ENCODE results near the gene ATAD3B.
"Not testable (repeated sequence)": the region's sequence is repeated elsewhere in the genome, so short reads cannot be mapped to it uniquely, and the experiment has no call there.

ATAD3B gene

DNA sequence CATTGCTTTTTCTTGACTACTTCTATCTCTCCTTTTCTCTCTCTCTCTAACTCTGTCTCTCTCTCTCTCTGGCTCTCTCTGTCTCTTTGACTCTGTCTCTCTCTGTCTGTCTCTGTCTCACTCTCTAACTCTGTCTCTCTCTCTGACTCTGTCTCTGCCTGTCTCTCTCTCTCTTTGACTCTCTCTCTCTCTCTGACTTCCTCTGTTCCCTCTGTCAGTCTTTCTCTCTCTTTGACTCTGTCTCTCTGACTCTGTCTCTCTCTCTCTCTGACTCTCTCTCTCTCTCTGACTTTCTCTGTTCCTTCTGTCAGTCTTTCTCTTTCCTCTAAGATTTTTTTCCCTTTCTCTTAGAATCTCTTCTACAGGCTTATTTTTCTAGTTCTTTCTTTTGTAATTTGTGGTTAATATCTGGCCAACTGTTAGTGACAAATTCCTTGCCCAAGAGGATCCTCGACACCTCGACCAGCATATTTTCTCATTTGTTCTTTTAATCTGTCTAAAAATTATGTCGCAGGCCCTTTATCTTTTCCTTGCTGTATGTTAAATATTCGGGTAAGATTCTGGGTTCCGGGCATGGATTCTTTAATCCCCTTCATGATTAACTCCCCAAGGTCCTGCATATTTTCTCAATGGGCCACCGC lies 22.3 kb upstream of the ATAD3B start, which contains the start of gene ATAD3C:
Gene ATAD3C, plus strand, starts transcription at position 591 of the 641 bp plus-strand sequence. CDS start 995 bp downstream, outside the sequence.
- intact Hi-C loops (cut with DNase I), result no loop called here
- DNase-seq, result no peak

DNA sequence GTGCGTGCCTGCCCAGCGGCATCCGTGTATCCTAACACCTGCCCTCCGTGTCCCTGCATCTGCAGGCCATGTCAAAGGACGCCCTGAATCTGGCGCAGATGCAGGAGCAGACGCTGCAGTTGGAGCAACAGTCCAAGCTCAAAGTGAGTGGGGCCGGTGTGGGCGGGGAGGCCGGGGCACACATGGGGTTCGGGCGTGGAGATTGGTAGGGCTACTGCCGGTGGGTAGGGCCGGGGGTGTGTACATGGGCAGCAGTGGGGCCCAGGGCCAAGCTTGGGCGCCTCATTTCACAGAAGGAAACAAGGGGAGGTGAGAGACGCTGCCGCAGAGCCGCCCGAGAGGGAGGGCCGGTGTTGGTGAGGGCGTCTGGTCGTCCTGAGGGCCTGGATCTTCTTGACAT lies 20.9 kb upstream of the ATAD3B start:
- DNase-seq; intact Hi-C loops (cut with DNase I): not testable (repeated sequence)

DNA sequence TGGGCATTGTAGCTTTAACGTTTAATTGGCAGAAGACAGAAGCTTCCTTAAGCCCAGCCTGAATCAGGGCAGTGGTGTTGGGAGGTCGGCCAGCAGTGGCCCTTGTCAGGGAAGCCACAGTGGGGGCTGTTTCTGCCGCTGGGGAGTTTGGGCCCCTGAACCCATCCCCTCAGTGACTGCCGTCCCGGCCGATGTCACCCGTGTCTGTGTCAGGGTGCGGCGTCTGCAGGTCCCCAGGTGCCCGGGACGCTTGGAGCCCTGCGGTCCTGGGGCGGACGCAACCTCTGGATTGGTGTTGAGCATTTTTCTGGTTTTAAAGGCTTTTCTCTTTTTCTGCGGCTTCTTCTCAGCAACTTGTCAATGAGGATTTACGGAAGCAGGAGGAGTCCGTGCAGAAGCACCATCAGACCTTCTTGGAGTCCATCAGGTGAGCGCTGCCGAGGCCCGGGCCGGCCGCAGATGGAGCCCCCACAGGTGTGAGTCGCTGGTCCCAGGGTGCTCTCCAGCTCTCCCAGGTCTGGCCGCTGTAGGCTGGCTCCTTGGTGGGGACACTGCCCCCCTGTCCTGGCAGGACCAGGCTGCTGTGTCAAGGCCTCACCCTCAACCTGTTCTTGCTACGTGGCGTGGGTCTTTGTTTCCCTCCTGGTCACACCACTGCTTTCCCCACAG lies 19.7 kb upstream of the ATAD3B start:
- intact Hi-C loops (cut with DNase I), result no loop called here

DNA sequence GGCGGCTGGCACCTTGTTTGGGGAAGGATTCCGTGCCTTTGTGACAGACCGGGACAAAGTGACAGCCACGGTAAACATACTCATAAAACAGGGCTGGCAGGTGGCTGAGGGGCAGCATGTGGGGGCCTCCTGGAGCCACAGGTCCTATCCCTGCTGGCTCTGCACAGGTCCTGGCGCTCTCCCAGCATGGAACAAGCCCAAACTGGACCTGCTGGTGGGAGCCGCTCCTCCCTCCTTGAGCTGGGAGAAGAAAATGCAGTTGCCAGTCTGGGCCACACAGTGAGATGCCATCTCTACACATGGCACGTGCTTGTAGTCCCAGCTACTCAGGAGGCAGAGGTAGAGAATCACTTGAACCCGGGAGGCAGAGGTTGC lies 19.2 kb upstream of the ATAD3B start:
- DNase-seq; intact Hi-C loops (cut with DNase I): not testable (repeated sequence)

More for the DNA sequence above, 19.7 kb upstream of the ATAD3B start:
- peak in 2 of 10 donors; percentile 78 to 84 for DNase-seq

DNA sequence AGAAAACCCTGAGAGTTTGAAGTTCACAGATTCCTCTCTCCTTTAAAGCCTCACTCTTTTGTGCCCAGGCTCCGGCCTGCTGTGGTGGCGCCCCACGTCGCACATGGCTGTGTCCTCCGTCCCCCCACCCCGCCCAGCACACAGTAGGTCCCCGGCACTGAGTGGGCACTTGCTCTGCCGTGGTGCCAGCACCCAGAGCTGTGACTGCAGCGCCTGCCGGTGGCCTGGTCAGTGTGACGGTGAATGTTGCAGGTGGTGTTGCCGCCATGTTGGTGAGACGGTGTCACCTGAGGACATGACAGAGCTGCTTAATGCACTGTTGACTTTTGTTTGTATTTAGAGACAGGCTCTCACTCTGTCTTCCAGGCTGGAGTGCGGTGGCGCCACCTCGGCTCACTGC lies 18.7 kb upstream of the ATAD3B start:
- DNase-seq, result no peak
- intact Hi-C loops (cut with DNase I), result no loop called here

DNA sequence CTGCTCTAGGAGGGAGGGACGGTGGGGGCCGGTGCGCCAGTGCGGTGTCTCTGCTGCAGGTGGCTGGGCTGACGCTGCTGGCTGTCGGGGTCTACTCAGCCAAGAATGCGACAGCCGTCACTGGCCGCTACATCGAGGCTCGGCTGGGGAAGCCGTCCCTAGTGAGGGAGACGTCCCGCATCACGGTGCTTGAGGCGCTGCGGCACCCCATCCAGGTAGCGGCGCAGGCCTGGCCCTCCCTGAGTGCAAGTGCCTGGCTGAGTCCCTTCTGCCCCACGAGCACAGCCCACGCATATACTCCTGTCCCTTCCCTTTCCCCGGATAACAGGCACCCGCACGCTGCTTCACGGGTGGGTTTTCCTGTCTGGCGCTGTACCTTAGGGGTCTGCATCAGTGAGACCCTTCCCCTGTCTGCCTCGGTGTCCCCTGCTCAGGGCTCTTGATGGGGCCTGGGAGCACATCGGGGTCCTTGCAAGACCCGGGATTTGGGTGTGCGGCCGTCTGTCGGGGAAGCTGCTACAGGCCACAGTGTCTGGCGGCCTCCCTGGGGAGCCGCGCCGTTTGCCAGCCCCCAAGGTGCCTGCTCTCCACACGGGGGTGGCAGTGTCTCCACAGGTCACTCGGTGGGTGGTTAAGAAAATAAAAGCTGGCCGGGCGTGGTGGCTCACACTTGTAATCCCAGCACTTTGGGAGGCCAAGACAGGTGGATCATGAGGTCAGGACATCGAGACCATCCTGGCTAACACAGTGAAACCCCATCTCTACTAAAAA lies 17.1 kb upstream of the ATAD3B start:
- DNase-seq, result peak in 1 of 10 donors; percentile 77
- intact Hi-C loops (cut with DNase I), result not testable (repeated sequence)

DNA sequence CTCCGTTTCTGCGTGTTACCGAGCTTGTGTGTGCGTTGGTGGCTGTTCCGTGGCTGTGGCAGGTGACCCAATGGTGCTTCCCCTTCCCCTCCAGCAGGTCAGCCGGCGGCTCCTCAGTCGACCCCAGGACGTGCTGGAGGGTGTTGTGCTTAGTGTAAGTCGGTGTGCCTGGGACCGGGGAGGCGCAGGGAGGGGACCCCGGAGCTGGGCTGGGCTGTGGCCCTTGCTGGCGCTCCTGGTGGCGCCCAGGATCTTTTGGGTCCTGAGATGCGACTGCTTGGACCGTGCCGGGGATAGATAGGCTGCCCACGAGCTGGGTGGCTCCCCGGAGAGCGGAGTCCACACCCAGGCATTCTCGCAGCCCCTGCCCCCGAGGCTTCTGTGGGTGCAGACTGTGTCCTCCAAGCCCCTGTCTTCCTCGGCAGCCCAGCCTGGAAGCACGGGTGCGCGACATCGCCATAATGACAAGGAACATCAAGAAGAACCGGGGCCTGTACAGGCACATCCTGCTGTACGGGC lies 16.1 kb upstream of the ATAD3B start:
- DNase-seq, result peak in 1 of 10 donors; percentile 74
- intact Hi-C loops (cut with DNase I), result no loop called here

DNA sequence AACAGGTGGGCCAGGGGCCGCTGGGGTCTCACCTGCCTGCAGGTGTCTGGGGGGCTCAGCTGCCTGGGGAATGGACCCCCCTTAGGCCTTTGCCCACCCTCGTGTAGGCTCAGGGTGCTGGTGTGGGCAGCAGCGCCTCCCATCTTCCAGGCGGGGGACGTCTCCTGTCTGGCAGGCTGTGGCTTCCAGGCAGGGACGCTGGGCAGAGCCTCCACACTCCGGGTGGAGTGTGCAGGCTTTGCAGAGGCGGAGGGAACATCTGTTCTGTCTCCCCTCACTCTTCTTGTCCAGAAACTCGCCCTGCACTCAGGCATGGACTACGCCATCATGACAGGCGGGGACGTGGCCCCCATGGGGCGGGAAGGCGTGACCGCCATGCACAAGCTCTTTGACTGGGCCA lies 15.6 kb upstream of the ATAD3B start:
- intact Hi-C loops (cut with DNase I); DNase-seq: not testable (repeated sequence)

DNA sequence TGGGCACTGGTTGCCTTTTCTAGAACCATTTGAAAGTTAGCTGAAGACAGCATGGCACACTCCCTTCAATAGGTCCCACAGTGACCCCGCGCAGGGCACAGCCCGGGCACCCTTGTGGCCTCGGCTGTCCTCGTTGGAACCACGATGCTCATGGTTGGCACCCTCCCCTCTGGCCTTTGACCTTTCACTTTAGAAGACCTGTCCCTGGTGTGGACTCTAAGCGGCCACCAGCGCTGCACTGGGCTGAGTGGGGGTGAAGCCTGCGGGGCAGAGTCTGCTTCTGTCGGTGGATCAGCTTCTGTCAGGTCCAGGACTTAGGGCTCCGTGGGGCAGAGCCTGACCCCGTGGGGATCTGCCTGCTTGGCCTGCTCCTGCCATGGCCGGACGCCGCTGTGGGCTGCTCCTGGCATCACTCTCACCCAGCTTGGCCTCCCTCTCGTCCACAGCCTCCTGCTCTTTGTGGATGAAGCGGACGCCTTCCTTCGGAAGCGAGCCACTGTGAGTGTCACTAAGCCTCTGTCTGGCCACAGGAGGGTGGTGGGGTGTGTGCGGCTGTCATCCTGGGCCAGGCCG lies 14.8 kb upstream of the ATAD3B start:
- intact Hi-C loops (cut with DNase I); DNase-seq: not testable (repeated sequence)

DNA sequence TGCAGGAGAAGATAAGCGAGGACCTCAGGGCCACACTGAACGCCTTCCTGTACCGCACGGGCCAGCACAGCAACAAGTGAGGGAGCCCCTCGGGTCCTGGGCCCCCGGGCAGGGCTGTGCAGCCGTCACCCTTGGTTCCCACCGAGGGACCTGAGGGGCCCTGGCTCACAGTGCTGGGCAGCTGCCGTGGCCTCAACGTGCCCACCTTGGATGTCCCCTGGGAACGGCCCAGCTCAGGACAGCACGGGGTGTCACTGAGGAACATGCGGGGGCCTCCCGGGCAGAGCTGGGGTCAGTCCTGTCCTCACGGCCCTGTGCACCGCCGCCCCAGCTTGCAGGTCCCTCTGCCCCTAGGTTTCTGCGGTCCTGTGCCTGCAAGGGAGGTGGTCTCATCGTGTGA lies 12.4 kb upstream of the ATAD3B start:
- DNase-seq; intact Hi-C loops (cut with DNase I): not testable (repeated sequence)

DNA sequence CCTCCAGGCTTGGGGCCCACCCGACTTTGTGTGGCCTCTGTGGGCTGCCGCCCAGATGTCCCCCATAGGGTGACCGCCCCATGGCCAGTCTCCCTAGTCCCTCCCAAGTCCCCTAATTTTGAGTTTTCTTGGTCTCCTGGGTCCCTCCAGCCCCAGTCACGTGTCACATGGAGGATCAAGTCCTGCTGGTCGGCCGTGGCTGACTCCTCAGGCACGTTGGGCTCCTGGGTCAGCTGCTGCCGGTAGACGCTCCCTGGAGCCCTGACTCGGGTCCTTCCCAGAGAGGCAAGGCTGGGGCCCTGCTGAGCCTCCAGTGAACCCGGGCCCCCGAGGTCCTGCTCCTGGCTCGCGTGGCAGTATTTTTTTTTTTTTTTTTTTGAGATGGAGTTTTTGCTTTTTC lies 11.9 kb upstream of the ATAD3B start:
- intact Hi-C loops (cut with DNase I); DNase-seq: not testable (repeated sequence)

DNA sequence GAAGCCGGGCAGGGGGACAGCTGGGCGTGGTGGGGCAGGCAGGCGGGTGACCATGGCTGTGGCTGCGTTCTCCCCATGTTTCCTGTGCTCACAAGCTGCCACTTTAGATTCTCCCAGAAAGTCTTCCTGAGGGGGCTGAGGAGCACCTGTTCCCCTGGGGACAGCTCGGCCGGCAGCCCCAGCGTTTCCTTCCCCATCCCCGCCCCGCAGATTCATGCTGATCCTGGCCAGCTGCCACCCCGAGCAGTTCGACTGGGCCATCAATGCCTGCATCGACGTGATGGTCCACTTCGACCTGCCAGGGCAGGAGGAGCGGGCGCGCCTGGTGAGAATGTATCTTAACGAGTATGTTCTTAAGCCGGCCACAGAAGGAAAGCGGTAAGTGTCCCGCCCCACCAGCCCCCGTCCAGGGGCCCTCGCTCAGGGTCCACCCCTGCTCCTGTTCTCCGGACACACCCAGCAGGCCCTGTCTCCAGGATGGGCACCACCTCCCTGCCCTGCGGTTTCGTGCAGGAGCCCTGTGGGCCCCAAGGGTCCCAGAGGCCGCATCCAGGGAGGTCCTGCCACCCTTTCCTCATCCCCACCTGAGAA lies 10.9 kb upstream of the ATAD3B start:
- no peak for DNase-seq
- intact Hi-C loops (cut with DNase I), result no loop called here

DNA sequence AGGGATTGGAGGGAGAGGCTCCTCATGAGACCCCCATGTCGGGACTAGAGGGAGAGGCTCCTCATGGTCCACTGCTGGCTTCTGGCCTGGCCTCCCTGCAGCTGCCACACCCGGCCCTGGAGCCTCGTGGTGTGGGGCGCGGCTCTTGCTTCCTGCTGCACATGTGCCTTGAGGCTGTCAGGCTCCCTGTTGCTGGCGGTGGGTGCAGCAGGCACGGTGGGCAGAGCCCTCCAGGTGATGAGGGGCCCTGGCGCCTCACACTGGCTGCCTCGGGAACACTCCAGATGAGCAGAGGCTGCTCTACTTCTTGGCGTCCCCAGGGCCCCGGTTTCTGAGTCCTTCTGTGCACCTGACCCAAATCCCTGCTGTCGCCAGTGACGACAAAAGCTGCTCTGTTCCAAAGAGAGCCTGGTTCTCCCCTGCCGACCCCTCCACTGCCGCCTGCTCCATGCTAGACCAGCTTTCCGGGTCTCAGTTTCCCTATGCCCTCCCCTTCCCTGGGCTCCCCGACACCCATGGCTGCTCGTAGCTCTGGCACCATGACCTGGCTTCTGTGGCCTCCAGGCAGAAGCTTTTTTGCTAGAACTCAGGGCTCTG lies 9.7 kb upstream of the ATAD3B start:
- DNase-seq, result no peak
- intact Hi-C loops (cut with DNase I), result no loop called here

DNA sequence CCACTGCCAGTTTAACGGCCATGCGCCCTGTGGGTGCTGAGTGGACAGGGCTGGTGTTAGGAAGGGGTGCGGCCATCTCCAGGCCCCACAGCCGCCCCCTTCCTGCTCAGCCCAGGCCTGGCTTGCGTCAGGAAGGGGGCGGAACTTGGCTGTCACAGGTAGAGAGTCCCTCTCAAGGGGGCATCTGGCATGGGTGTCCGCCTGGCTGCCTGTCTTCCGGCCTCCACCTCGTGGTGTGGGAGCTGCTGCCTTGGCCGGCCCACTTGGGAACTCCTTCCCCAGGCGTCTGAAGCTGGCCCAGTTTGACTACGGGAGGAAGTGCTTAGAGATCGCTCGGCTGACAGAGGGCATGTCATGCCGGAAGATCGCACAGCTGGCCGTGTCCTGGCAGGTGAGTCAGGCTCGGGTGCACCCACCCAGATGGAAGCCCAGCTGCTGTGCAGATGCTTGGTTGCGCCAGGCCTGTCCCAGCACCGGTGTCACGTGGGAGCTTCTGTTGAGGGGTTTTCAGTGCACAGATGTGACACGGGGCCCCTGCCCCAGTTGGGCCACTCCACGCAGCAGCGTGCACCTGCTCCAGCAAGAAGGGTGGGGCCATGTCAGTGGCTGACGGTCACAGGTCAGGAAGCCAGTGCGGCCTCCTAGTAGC lies 9.1 kb upstream of the ATAD3B start:
- no peak for DNase-seq

DNA sequence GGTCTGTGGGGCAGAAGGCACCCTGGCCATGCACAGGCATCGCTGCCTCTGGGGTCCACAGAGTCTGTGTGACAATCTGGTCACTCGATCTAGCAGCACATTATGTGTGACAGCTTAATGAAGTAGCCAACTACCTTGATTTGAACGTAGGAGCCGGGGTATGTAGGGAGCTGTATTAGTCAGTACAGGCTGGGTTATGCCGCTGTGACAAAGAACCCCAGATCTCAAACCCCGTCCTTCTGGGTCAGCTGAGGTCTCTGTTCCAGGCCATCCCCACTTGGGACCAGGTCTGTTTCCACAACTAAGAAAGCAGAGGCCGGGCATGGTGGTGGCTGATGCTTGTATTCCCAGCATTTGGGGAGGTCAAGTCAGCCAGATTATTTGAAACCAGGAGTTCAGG lies 8.3 kb upstream of the ATAD3B start:
- DNase-seq, result no peak
- intact Hi-C loops (cut with DNase I), result no loop called here

More for the DNA sequence above, 9.1 kb upstream of the ATAD3B start:
- intact Hi-C loops (cut with DNase I), result no loop called here

DNA sequence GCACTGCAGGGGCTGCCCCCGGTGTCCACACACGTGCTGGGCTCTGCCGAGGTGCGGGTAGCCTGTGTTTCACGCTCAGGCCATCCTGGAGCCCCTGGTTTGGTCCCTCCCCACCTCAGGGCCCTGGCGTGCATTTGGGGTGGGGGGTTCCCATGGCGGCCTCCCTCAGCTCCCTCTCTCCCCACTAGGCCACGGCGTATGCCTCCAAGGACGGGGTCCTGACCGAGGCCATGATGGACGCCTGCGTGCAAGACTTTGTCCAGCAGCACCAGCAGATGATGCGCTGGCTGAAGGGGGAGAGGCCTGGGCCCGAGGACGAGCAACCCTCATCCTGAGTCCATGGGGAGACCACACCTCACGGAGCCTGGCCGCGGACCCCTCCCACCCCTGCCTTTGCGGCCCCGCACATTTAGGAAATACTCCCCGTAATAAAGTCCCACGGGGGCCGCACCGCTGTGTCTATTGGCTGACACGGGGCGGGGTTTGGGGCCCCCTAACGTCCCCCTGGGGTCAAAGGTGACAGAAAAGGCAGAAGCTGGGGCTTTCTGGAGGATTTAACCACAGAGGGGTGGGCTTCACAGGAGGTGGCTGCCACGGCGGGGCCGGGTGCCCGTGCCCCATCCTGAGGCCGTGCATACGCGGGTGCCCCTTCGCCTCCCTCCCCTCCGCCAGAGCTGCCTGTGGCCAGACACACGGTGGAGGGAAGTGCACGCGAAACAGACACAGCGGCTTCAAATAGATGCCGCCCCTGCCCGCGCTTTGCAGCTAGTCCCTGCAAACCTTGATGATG lies 3.2 kb upstream of the ATAD3B start:
- intact Hi-C loops (cut with DNase I); DNase-seq: not testable (repeated sequence)

DNA sequence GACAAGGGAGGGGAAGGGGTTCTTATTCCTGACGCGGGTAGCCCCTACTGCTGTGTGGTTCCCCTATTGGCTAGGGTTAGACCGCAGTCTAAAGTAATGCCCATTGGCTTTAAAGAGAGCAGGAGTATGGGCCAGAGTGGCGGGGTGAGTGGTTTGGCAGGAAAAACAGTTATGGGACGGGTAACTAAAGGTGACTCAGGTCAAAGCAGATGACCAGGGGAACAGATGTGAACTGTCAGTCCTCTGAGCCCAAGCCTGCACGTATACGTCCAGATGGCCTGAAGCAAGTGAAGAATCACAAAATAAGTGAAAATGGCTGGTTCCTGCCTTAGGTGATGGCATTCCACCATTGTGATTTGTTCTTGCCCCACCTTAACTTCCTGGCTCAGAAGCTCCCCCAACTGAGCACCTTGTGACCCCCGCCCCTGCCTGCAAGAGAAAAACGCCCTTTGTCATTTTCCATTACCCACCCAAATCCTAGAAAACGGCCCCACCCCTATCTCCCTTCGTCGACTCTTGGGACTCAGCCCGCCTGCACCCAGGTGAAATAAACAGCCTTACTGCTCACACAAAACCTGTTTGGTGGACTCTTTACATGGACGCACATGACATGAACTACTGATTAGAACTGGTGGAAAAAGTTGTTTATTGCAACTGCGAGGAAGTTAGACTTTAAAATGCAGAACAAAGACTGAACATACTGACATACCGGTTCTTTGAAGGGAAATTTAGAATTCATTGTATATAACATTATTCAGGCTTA lies 758 bp upstream of the ATAD3B start:
- intact Hi-C loops (cut with DNase I), result no loop called here
- no peak for DNase-seq
